ENCODE results near the gene YDJC.

DNA sequence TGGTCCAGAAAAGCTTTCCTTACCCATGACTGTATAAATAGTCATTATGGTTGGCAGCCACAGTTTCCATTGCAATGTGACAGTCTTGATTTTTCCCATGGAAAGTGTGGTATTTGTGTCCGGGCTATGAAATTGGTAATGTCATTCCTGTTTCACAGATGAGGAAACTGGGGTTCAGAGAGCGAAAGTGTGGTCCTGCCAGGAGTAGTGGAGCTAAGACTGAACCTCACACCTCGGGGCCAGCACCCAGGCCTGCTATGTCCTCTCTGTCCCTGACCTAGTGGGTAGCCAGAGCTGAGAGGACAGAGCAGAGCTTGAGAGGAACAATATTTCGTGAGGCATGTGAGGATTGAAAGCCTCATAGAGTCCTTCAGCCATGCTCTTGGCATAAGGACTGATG is 1.2 kb upstream of the YDJC start:
- TF ChIP-seq, protein P1, sequence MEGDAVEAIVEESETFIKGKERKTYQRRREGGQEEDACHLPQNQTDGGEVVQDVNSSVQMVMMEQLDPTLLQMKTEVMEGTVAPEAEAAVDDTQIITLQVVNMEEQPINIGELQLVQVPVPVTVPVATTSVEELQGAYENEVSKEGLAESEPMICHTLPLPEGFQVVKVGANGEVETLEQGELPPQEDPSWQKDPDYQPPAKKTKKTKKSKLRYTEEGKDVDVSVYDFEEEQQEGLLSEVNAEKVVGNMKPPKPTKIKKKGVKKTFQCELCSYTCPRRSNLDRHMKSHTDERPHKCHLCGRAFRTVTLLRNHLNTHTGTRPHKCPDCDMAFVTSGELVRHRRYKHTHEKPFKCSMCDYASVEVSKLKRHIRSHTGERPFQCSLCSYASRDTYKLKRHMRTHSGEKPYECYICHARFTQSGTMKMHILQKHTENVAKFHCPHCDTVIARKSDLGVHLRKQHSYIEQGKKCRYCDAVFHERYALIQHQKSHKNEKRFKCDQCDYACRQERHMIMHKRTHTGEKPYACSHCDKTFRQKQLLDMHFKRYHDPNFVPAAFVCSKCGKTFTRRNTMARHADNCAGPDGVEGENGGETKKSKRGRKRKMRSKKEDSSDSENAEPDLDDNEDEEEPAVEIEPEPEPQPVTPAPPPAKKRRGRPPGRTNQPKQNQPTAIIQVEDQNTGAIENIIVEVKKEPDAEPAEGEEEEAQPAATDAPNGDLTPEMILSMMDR (conservative IDR thresholded peaks at IDR 0.05; ENCODE audit: low read depth, low read length): no peak
- no peak for TF ChIP-seq MAFK (IDR thresholded peaks at IDR 0.05; ENCODE audit: low read depth, low read length)
- no peak for TF ChIP-seq RAD21 (IDR thresholded peaks at IDR 0.05; ENCODE audit: low read length)
- TF ChIP-seq CEBPB (IDR thresholded peaks at IDR 0.05; ENCODE audit: low read depth, low read length): no peak
- TF ChIP-seq POLR2A (IDR thresholded peaks at IDR 0.05; ENCODE audit: low read depth, low read length): no peak

Data from IMR-90 (cell line).